GM18505 (cell line): ENCODE measurements around the gene CCNG2.

Source experiments
- ATAC-seq: cut with Tn5 transposase; IDR thresholded peaks from one replicate; pipeline ENCODE4 v1.9.1; 2021; ENCODE audit not compliant: unreplicated experiment
- POLR2A ChIP-seq: IDR thresholded peaks from 4 replicates; pipeline ENCODE4 v1.6.1; 2011; ENCODE audit warnings: borderline replicate concordance; ENCODE audit not compliant: insufficient read depth, insufficient read length; ENCODE audit errors: extremely low read depth

The CCNG2 gene

GRCh38 chr4:77199276-77199675 lies 42.3 kb downstream of the CCNG2 start:
- ATAC-seq = no peak
- TF ChIP-seq POLR2A = no peak

- TF ChIP-seq POLR2A = no peak
- no peak for ATAC-seq
Observed at GRCh38 chr4:77199701-77200100, 42.7 kb downstream of the CCNG2 start.

- no peak for TF ChIP-seq POLR2A
Observed at GRCh38 chr4:77201343-77201742, 44.3 kb downstream of the CCNG2 start.

GRCh38 chr4:77201857-77202256 lies 44.9 kb downstream of the CCNG2 start:
- no peak for ATAC-seq
- TF ChIP-seq POLR2A = no peak

More at GRCh38 chr4:77201343-77201742, 44.3 kb downstream of the CCNG2 start:
- ATAC-seq = no peak

GRCh38 chr4:77202491-77202890 lies 45.5 kb downstream of the CCNG2 start:
- no peak for ATAC-seq
- TF ChIP-seq POLR2A = no peak

- no peak for ATAC-seq
- TF ChIP-seq POLR2A = no peak
Observed at GRCh38 chr4:77203380-77204197, 46.6 kb downstream of the CCNG2 start.

GRCh38 chr4:77204621-77205020 lies 47.6 kb downstream of the CCNG2 start:
- ATAC-seq = no peak
- TF ChIP-seq POLR2A = no peak

- no peak for ATAC-seq
- TF ChIP-seq POLR2A = no peak
Observed at GRCh38 chr4:77209012-77209411, 52.0 kb downstream of the CCNG2 start.

GRCh38 chr4:77209936-77210335 lies 52.9 kb downstream of the CCNG2 start:
- no peak for ATAC-seq
- no peak for TF ChIP-seq POLR2A

GRCh38 chr4:77215107-77215506 lies 58.1 kb downstream of the CCNG2 start:
- no peak for TF ChIP-seq POLR2A
- no peak for ATAC-seq

- no peak for ATAC-seq
- no peak for TF ChIP-seq POLR2A
Observed at GRCh38 chr4:77217526-77217925, 60.5 kb downstream of the CCNG2 start.

GRCh38 chr4:77219266-77219665 lies 62.3 kb downstream of the CCNG2 start:
- ATAC-seq = no peak
- no peak for TF ChIP-seq POLR2A
